Measurements from ENCODE around the gene CCDC188. TPM values are rescaled to one million over a fixed set of nuclear protein-coding genes. Genes with fewer than 3 reads are reported as not detected.

The CCDC188 gene
- total RNA-seq, 1 donor from 2014 or later: not detected

GRCh38 chr22:20183101-20183500 is 32.2 kb upstream of the CCDC188 start:
- Mint-ChIP-seq H3K36me3 (no peaks in the 10 kb centered on the region), H3K27ac (no peak overlapping the region), H3K27me3 (ENCODE audit: low read depth) (peaks cover 2% of the 10 kb centered on the region), H3K4me1 (no peaks in the 10 kb centered on the region), H3K9me3 (no peaks in the 10 kb centered on the region), H3K4me3 (no peak overlapping the region)
- no peak for DNase-seq (ENCODE audit: low spot score in 2 of 2, unreplicated experiment in 2 of 2)
- TF ChIP-seq, protein P1, sequence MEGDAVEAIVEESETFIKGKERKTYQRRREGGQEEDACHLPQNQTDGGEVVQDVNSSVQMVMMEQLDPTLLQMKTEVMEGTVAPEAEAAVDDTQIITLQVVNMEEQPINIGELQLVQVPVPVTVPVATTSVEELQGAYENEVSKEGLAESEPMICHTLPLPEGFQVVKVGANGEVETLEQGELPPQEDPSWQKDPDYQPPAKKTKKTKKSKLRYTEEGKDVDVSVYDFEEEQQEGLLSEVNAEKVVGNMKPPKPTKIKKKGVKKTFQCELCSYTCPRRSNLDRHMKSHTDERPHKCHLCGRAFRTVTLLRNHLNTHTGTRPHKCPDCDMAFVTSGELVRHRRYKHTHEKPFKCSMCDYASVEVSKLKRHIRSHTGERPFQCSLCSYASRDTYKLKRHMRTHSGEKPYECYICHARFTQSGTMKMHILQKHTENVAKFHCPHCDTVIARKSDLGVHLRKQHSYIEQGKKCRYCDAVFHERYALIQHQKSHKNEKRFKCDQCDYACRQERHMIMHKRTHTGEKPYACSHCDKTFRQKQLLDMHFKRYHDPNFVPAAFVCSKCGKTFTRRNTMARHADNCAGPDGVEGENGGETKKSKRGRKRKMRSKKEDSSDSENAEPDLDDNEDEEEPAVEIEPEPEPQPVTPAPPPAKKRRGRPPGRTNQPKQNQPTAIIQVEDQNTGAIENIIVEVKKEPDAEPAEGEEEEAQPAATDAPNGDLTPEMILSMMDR (IDR thresholded peaks at IDR 0.05; ENCODE audit: unreplicated experiment): no peak

DNA sequence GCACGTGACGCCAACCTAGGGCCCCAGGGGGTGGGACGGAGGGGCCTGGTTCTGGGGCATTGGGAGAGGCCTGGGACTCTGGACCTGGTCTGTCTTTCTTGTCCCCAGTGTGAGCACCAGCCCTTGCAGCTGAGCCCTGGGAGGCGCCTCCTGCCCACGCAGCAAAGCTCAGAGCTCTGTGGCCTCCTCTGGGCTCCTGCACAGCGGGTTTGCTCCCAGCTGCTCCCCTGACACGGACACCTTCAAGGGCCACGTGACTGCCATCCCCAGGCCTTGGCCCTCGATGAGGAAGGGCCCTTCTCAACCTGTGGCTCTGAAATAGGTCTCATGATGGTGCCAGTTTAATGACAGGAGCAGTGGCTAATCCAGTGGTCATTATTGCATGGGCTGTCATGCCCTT is 31.5 kb upstream of the CCDC188 start:
- Mint-ChIP-seq H3K9me3 (no peaks in the 10 kb centered on the region), H3K27me3 (ENCODE audit: low read depth) (peaks cover 2% of the 10 kb centered on the region), H3K27ac (no peak overlapping the region), H3K4me1 (peaks cover 2% of the 10 kb centered on the region), H3K36me3 (no peaks in the 10 kb centered on the region), H3K4me3 (no peak overlapping the region)
- DNase-seq (ENCODE audit: low spot score in 2 of 2, unreplicated experiment in 2 of 2): no peak
- TF ChIP-seq, protein P1 (IDR thresholded peaks at IDR 0.05; ENCODE audit: unreplicated experiment): no peak

GRCh38 chr22:20181884-20182236 is 31.0 kb upstream of the CCDC188 start:
- Mint-ChIP-seq H3K36me3 (no peaks in the 10 kb centered on the region), H3K4me3 (no peak overlapping the region), H3K9me3 (no peaks in the 10 kb centered on the region), H3K27ac (no peak overlapping the region), H3K4me1 (peaks cover 5% of the 10 kb centered on the region), H3K27me3 (ENCODE audit: low read depth) (peaks cover 2% of the 10 kb centered on the region)
- DNase-seq (ENCODE audit: low spot score in 2 of 2, unreplicated experiment in 2 of 2): no peak
- TF ChIP-seq, protein P1 (IDR thresholded peaks at IDR 0.05; ENCODE audit: unreplicated experiment): no peak

DNA sequence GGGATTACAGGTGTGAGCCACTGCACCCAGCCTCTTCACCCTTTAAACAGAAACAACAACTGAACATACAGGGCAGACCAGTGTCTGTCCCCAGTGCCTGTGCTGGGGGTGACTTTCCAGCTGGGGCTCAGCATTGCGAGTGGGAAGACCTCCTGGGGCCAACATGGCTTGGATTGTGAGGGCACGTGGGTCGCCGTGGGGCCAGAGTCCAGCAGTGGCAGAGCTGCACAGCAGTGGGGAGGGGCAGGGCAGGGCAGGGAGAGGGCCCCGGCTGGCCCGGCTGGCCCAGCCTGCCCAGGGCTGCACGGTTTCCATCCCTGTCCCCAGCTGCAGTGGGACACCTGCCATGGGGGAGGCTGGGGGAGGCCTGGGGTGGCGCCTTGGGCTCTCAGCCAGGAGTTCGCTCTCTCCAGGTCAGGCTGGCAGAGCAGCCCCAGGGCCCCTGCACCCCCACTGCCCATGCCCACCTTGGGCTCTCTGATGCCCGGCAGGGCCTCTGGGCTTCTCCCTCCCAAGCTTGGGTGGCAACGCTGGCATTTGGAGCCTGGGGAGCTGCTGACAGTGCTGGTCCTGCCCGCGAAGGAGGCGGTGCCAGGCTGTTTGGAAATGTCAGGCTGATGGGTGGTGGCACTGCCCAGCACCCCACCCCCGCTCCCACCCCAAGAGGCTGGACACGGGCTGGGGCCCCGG is 30.5 kb upstream of the CCDC188 start:
- no peak for DNase-seq (ENCODE audit: low spot score in 2 of 2, unreplicated experiment in 2 of 2)
- H3K36me3 Mint-ChIP-seq: no peaks in the 10 kb centered on the region
- H3K9me3 Mint-ChIP-seq: no peaks in the 10 kb centered on the region
- H3K4me3 Mint-ChIP-seq: no peak overlapping the region
- TF ChIP-seq, protein P1 (IDR thresholded peaks at IDR 0.05; ENCODE audit: unreplicated experiment): no peak
- H3K4me1 Mint-ChIP-seq: peaks cover 5% of the 10 kb centered on the region
- peaks cover 2% of the 10 kb centered on the region for H3K27me3 Mint-ChIP-seq (ENCODE audit: low read depth)
- no peak overlapping the region for H3K27ac Mint-ChIP-seq

DNA sequence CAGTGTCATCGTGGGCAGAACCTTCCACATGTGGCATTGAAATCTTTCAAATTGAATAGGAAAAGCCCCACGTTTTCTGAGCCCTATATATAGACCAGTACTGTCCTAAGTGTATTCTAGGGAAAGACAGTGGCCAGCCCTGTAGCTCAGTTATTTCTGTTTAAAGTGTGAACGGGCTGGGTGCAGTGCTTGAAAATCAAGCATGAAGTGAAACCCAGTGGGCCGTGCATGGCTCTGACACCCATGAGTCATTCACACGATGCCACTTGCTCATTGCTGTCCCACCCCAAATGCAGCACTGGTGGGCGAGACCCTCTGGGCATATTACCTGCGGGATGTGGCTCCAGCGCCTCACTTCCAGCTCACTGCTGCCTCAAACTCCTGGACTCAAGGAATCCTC is 29.8 kb upstream of the CCDC188 start:
- TF ChIP-seq, protein P1 (IDR thresholded peaks at IDR 0.05; ENCODE audit: unreplicated experiment): no peak
- H3K4me3 Mint-ChIP-seq: no peak overlapping the region
- no peaks in the 10 kb centered on the region for H3K27me3 Mint-ChIP-seq (ENCODE audit: low read depth)
- H3K27ac Mint-ChIP-seq: no peak overlapping the region
- no peaks in the 10 kb centered on the region for H3K36me3 Mint-ChIP-seq
- peaks cover 5% of the 10 kb centered on the region for H3K4me1 Mint-ChIP-seq
- no peak for DNase-seq (ENCODE audit: low spot score in 2 of 2, unreplicated experiment in 2 of 2)
- no peaks in the 10 kb centered on the region for H3K9me3 Mint-ChIP-seq

DNA sequence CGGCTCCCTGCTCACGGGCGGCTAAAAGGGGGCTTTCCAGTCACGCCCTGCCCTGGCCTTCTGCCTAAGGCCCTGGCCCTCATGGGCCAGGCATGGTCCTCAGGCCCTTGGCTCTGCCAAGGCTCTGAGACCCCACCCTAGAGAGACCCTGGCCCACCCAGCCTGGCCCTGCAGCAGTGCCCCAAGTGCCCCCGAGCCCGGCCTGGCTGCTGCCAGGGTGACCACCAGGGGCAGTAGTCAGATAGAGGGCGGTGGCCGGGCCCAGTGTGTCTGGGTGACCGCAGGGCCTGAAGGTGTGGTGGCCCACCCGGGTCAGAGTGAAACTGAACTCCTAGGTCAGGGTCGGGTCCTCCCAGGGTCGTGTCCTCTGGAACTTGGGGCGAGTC is 29.4 kb upstream of the CCDC188 start:
- H3K9me3 Mint-ChIP-seq: no peaks in the 10 kb centered on the region
- H3K4me3 Mint-ChIP-seq: no peak overlapping the region
- TF ChIP-seq, protein P1 (IDR thresholded peaks at IDR 0.05; ENCODE audit: unreplicated experiment): no peak
- no peak for DNase-seq (ENCODE audit: low spot score in 2 of 2, unreplicated experiment in 2 of 2)
- no peaks in the 10 kb centered on the region for H3K36me3 Mint-ChIP-seq
- H3K27ac Mint-ChIP-seq: no peak overlapping the region
- no peaks in the 10 kb centered on the region for H3K27me3 Mint-ChIP-seq (ENCODE audit: low read depth)
- peaks cover 5% of the 10 kb centered on the region for H3K4me1 Mint-ChIP-seq
